HG03571 (cell line): ENCODE data around the gene PPP1R15B.

ENCODE experiments used
- ATAC-seq: cut with Tn5 transposase; IDR thresholded peaks from one replicate; pipeline ENCODE4 v1.9.1; 2021; ENCODE audit not compliant: unreplicated experiment

The PPP1R15B gene

DNA sequence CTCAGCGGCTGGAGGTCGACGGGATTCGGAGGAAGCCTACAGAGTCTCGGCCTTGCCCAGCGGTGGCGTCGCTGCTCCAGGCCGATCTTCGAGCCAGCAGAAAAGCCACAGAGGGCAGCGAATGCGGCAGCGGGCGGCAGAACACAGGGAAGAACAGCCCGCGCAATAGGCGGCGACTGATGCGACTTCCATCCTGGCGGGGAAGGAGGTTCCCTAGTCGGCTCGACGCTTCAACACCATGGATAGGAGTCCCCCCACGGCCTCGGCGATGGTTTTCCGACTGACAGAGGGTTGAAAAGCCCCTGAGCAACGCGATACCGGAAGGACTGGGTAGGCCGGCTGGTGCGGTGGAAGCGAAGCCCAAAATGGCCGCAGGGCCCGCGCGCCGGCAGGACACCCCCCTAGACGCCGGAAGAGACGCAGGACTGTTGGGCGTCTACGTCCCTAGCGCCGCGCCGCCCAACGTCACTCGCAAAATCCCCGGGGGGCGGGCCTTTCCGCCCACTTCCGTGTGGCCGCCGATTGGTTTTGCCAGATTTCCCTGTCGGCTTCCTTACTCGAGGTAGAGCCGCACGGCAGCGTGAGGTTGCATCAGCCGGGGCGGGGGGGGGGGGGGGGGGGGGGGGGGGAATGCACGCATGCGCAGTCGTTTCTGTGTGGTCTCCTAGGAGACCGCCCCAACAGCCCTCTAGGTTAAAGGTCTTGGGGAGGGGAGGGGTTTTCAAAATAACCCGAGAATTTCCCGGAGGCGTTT is at the start of gene PPP1R15B:
PPP1R15B (minus strand) TSS at position 367 of the 754 bp plus-strand sequence. CDS start 406 bp downstream, outside the sequence.
- peak; percentile 88 for ATAC-seq

DNA sequence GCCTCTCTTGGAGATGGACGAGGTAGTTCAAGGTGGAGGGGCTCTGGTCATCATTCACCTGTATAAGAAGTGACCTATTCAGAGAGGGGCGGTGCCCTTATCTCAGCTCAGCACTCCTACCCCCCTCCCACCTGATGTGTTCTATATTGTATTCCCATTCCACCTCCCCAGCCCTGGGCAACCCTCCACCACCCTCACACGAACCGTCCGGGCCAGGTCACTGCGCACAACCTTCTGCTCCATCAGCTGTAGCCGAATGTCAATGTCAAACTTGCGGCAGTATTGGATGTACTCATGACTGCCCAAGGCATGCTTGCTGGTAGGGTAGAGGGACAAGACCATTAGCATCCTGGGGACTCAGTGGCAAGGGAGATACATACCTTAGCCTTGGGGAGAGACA is 48.7 kb upstream of the PPP1R15B start:
- no peak for ATAC-seq

DNA sequence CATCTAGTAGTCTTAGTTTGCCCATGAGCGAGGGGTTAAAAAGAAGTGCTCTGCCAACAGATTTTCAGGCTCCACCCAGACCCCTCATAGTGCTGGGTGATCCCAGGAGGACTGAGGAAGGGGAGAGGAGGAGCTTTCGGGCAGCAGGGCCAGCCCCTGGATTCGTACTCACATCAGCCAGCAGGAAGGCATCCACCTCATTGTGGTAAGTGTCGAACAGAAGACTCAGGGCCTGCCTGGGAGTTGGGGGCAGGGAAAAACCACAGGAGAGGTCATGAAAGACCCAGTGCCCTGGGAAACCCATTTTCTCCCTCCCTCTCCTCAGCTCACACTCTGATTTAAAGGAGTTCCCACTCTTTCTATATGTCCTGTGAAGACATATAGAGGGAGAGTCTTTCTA is 48.1 kb upstream of the PPP1R15B start:
- no peak for ATAC-seq

DNA sequence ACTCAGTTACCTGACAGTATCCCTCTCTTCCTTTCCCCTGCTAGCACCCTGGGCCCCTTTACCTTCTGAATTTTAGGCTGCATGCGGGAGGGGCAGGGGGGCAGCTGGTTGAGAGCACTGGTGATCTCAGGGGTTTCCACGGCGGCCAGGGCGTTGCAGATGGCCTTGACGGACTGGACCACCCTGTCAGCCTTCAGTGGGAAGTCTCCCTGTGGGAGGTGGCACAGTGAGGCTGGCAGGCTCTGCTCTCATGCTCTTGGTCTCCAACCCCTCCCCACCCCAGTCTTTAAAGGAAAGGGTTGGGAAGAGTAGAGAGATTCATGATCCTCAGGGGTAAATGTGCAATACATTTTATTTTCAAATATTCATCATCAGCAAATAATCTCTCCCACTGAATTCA is 46.0 kb upstream of the PPP1R15B start:
- no peak for ATAC-seq

DNA sequence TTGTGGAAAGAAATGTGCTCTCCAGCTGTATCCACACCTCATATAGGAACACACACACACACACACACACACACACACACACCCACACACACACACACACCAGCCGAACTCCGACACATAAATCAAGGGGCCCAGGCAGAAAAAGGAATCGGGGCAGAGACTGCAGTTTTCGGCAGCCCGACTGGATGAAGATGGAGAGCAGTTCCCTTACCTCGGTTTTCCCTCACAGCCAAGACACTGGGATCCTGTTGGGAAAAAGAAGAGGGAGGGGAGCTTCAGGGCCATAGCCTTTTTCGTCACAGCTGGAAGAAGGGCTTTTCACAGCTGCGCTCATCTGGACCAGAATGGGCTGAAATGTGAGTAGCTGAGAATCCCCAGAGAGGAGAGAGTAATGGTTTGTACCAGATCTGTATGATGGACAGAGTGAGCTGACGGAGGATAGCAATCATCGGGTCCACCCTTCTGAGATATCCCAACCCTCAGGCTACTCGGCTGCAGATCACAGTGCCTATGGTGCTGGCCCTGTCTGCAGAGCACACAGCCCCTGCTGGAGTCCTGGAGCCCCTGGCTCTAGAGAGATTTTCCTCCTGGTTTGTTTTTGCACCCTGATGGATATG is 45.3 kb upstream of the PPP1R15B start:
- no peak for ATAC-seq

DNA sequence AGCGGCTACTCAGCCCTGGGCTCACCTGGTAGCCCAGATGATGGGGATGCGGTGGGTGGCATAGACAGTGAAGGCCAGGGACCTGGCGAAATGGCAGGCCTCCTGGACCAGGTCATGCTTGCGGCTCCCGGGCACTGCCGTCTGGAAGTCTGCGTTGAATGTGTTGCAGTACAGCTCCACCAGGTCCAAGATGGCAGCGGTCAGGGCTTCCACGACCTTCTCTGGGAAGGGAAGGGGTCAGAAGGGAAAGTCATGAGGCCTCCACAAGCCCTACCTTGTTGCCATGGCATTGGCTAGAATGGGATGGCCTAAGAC is 44.2 kb upstream of the PPP1R15B start:
- no peak for ATAC-seq

DNA sequence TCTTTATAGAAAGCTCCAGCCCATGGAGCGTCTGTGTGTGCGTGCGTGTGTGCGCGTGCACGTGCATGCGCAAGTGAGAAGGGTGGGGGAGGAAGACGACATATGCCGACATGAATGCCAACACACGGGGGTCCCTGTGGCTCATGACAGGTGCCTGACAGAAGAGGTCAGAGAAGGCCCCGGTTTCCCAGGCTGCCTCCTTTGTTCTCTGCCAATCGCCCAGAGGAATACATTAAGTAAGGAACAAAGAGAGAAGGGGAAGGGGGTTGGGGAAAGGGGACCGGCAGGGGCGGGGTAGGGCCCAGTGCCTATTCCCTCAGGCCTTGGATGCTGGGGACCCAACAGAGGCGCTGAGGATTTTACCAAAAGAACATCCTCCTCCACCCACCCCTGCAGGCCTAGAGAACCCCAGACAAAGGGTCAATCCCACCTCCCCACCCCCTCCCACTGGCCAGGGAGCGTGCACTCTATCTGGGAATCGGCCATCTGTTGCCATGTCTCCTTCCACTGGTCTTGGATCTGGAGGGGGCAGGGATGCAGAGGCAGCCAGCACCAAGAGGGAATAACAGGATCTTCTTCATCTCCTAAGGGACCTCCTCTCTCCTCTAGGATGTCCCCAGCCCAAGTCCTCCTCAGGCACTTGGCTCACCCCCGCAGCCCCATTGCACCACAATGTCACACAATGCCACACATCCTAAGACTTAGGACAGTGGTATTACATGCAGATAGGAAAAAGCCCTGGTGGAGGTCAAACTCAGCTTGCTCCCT is 43.6 kb upstream of the PPP1R15B start:
- no peak for ATAC-seq

DNA sequence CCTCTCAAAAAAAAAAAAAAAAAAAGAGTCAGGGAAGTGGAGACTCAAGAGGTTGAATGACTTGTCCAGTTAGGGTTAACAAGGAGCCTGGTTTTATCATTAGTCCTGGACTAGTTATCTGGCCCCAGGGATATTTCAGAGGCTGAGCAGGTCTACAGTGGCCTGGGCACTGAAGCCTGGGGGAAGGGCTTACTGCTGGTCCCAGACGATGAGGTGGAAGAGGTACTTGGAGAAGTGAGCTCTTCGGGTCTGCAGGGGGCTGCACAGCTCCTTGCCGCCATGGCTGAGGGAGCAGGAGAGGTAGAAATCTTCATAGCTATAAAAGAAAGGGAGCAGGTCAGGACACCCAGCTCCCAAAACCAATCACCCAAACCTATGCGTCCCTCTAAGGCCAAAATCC is 42.9 kb upstream of the PPP1R15B start:
- no peak for ATAC-seq

DNA sequence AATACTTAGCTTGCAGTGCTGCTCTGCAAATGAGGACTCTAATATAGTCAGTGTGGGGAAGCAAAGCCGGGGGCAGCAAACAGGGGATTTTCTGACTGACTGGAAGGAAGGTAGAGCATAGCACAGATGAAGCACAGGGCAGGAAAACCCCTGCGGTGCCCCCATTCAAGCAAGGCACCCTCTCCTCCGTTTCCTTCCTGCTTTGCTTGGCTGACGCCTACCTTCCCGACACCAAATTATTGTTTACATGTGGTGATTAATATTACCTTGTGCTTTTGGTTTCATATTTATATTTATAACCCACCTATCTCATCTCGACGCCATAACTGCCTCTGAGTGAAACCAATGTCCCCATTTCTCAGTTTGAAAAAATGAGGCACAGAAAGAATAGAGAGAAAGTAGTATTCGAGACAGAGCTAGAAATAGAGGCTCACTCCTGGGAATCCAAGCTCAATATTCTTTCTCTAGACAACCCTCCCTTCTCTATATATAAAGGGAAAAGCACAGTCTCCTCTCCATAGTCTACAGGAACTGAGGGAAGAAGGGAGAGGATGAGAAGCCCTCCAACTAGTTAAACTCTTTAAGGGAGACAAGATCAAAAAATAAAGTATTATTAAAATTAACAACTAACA is 41.6 kb upstream of the PPP1R15B start:
- peak; percentile 85 for ATAC-seq

DNA sequence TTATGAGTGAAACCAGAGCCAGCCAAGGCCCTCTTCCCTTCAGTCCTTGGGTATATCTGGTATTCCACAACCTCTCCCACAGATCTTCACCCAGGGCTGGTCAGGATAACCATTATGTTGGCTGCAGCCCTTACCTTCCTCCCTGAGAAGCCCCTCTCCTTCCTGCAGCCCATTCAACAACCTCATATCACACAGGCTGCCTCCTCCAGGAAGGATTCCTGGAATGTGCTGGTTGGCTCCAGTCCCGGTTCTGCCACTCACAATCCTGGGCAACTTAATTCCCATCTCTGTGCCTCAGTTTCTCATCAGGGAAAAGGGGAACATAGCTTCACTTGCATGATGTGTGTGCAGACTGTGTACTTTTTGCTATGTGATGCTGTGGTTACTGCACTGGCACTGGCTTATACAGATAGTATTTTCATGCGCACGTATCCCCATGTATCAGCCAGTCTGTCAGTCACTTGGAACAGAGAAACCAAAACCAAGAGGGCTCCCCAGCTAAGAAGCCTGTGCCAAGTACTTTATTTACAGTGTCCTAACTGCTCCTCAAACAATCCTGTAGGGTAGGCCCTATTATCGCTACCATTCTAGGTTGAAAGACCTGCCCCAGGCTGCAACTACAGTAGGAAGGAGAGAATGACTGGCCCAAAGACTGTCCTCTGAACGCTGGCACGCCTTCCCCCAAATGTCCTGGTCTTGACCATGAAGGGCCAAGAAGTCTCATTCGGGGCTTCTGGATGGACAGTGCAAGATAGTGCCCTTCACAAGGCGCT is 39.9 kb upstream of the PPP1R15B start:
- ATAC-seq, result no peak

DNA sequence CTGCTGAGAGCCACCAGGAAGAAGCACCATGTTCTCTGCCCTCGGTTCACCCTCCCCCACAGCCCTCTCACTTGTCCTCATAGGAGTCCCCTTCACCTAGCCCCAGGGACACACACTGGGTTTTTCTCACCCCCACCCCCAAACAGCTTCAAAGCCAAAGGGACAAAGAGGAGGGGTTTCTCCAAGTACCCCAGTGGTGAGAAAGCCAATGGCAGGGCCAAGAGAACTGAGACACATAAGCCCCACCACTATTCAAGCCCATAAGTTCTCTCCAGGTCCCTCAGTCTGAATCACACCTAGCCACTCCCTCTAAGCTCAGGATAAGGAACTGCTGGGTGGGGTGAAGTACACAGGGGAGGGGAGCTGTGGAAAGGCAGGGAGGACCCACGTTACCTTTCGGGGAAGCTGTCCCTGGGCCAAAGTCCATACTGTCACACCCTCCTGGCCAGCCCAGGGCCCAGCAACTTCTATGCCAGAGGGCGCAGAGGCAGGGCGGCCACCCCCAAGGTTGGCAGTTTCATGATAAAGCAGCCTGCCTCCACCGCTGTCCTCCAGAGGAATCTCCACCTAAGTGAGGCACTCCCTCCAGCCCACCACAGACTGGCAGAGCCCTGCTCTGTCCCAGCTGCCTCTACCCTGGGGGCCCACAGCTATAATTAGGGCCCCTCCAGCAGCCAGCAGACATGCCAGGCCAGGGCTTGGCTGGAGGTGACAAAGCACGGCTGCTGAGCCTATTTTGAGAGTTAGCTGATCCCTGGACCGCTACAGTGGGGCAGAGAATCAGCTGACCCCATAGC is 39.0 kb upstream of the PPP1R15B start:
- ATAC-seq, result no peak

DNA sequence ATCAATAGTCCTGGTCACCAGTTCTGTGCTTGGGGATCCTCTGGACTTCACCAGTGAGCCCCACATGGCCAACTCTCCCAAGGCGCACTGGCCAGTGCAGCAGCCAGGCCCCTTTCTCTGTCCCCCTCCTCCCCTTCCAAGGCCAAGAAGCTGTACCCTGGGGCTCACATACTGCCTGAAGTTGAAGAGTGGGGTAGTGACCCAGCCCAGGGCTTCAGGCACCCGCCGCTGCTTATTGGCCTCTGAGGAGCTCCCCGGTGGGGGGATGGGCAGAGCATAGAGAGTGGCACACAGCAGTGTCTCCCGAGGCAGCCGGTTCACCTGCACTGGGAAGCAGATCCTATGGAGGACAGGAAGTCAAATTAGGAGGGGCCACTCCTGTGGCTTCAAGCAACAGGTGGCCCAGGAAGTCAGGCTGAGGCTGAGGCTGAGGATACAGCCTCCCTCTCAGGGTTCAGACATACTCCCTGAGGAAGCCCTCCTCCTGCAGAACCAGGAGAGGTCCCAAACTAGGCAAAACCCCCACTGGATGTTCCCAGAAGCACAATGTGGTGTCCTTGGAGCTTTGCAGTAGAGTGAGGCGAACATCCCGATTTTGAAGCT is 38.2 kb upstream of the PPP1R15B start:
- no peak for ATAC-seq

DNA sequence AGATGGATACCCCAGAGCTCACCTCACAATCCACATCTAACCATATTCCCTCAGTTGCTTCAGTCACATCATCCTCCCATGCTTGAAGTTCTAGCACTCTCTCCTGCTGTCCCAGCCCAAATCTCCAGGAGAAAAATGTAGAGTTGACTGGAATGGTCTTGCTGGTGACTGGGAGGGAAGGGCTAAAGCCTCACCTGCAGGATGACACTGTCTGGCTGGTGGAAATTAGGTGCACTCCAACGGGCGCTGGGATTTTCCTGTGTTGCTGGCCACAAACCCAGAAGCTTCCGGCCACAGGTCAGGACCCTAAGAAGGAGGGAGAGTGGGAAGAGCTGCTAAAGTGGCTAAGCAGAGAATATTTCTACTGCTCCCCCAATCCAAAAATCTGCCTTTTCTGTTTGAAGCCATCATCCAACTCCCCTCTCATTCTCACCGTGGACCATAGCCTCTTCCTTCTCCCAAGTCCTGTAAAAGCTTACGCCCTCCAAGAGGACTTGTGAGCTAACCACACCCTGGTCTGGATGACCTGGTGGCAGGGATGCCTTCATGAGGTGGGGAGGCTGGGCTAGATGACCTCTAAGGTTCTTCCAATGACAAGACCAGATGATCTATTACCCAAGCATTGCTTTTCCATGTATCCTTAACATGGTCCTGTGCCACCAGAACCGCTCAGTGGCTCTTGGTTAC is 37.5 kb upstream of the PPP1R15B start:
- no peak for ATAC-seq

DNA sequence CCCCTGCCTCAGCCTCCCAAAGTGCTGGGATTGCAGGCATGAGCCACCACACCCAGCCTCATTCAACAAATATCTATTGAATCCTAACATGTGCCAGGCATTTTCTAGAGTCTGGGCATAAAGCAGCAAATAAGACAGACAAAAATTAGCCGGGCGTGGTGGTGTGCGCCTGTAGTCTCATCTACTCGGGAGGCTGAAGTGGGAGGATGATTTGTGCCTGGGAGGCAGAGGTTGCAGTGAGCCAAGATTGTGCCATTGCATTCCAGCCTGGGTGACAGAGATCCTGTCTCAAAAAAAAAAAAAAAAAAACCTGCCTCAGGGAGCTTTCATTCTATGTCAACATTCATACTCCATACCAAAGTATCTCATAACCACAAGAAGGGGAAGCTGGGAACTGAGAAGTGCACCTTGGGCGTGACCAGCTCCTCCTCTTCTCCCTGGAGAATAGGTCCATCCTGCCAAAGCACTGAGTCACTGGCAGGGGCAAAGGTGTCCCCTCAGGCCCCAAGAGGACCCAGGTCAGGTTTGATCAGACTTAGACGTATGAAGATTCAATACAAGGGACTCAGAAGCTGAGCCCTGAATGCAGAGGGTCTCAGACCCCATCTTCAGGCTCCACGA is 36.8 kb upstream of the PPP1R15B start:
- no peak for ATAC-seq

DNA sequence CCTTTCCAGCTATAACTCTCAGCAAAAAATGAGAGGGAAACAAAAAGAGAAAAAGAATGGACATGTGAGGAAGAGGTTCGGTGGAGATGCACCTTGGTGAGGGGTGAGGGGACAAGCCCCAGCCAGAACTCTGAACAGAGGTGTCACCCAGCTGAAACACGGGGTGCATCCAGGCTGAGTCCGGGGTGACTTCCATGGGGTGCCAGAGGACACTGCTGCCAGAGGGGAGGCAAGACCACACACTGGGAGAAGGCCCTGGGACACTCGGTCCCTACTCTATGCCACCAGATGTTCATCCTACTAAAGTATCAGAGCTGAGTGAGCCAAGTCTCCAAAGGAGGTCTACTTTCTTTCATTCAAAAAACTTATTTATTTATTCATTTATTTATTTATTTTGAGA is 36.1 kb upstream of the PPP1R15B start:
- no peak for ATAC-seq

DNA sequence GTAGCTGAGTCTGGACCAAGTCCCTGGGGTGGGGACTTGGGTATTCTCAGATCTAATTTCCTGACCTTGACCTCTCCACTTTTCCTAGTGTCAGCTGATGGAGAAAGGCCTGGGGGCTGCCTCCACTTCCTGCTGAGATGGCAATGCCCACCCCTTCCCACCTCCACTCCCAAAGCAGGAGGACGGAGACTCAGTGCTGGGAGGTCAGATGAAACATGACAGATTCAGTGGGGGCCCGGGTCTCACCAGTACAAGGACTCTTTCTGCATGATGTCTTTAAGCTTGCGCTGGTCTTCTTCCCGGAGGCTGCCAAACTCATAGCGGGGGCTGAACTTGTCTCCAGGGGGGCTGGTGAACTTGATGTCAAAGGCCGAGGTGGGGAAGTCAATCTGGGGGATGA is 35.6 kb upstream of the PPP1R15B start:
- ATAC-seq, result no peak

DNA sequence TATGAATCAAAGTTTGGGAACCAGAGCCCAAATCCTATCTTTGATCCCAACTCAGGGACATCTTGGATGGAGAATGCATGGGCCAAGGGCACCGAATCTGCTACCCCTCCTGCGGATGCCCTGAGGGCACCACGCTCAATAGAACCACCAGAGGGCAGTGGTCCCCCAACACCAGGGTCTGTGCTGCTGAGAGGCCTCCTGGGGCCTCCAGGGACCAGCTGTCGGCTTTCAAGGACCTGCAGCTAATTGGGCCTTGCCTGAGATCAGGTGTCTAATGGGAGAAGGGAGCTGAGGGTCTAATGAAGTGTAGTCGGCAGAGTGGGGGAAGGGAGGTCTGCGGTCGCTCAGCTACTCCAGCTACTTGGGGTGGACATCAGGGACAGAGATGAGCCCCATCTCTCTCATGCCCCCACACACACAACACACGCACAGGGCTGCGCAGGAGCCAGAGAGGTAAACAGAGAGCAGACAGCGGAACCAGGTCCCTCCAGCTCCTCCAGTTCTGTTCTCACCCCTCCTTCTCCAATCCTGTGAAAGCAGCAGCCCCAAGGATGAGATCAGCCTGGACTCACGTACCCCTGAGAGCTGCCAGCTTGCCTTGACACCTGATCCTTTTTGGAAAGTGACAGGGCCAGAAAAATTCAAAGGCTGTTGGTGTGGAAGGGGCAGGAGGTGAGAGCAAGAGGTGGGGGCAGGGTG is 34.9 kb upstream of the PPP1R15B start:
- ATAC-seq, result no peak

DNA sequence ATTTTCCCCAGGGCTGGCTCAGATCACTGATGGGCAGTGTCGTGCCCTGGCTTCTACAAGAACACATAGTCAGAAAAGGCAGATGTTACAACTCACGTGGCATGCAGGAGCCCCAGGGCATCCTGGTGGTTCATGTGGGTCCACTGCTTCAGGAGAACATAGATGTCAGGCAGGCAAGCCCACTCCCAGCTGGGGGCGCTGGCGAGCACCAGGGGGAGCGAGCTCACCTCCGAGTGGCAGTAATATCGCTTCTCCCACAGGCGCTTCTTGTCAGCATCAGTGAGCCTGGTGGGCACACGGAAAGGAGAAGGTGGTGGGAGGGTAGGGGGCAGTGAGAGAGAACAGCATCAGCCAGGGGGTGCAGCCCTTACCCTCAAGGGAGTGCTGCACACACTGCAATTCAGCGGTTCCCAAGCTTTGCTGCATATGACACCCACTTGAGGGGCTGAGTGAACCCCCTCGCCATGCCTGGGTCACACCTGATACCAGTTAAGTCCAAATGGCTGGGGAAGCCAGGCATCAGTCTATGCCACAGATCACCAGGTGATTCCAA is 34.3 kb upstream of the PPP1R15B start:
- ATAC-seq, result no peak
